OCI-LY7 (cell line): ENCODE results near the gene TMC1.

Experiments used
- CTCF ChIP-seq: fragments of 200-600 bp; sonication (generic); conservative IDR thresholded peaks from 2 replicates; pipeline ENCODE4 v1.5.1; 2014; ENCODE audit warnings: mild to moderate bottlenecking, antibody characterized with exemption, low read length, moderate library complexity, mixed read lengths
- EZH2phosphoT487 ChIP-seq: fragments of 200-600 bp; sonication (generic); IDR thresholded peaks from 2 replicates; pipeline ENCODE4 v1.6.1; 2018; ENCODE audit warnings: low read depth, borderline replicate concordance, mild to moderate bottlenecking, mixed run types, antibody characterized with exemption, low read length, moderate library complexity, mixed read lengths

GRCh38 chr9:72687331-72687730 is 165.9 kb downstream of the TMC1 start:
- TF ChIP-seq CTCF = no peak
- no peak for TF ChIP-seq EZH2phosphoT487
